HG02938 (cell line): ENCODE results near the gene RAD51B.
"Not testable (repeated sequence)": the region's sequence is repeated elsewhere in the genome, so short reads cannot be mapped to it uniquely, and the experiment has no call there.

Experiments
- ATAC-seq: cut with Tn5 transposase; IDR thresholded peaks from one replicate; pipeline ENCODE4 v1.9.1; 2021; ENCODE audit warnings: mild to moderate bottlenecking, moderate library complexity; ENCODE audit not compliant: unreplicated experiment

The RAD51B gene

DNA sequence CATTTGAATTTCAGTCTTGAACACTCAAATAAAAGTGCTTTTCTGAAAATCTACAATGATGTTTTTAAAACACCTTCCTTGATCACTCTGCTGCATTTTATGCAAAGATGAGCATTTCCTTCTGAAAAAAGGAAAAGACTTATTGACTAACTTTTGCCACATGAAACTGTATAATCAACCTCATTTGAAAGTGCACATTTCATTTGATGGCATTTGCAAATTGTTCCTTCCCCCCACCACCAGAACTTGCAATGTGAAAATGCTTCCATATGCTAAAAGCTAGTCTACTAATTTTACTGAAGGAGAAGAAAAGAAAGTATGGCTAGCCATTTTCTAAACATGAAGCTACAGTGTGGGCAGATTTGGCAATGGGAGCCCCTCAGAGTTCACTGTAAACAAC lies 159.2 kb downstream of the RAD51B start:
- ATAC-seq, result no peak

DNA sequence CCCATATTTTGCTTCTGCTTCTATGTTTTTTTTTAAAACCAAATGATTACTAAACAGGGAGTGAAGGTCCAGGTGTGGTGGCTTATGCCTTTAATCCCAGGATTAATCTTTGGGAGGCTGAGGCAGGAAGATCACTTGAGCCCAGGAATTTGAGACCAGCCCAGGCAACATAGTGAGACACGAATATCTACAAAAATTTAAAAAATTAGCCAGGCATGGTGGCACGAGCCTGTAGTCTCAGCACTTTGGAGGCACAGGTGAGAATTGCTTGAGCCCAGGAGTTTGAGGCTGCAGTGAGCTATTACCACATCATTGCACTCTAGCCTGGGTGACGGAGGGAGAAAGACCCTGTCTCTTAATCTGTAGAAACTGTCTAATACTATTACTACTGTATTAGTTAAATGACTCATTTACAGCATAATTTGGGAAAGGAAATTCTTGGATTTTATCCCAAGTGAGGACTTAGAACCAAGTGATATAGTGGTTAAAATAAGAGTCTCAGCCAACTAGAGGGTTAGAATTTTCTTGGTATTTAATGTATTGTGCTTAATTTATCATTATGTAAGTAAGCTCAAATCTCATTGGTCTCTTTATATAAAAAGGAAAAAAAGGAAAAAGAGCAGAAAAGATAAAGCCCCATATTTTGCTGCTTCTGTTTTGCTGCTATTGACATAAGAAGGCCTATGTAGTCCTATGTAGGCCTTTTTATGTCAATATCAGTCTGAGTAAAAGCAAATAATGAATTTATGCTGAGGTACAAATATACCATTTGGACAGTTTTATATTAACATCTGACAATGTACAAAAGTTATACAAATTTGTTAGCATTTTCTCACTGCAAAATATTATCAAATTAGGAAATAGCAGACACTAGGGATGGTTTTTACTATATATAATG lies 163.4 kb downstream of the RAD51B start:
- ATAC-seq, result no peak

DNA sequence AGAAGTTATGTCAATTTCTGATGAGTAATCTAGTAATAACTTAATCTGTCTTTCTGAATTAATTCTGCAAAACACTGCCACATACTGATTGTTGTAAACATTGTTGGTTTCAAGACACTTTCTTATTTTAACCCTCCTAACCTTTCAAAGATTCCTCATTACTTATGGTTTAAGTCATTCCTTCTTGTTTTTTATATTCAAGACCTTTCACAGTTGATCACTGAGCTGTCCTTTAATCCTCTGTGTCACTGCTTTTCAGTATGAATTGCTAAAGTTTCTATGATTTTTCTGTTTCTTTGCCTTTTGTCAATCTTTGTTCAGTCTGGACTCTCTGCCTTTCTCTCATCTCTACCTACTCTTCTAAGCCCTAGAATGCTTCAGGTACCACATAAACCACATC lies 164.7 kb downstream of the RAD51B start:
- ATAC-seq, result no peak

DNA sequence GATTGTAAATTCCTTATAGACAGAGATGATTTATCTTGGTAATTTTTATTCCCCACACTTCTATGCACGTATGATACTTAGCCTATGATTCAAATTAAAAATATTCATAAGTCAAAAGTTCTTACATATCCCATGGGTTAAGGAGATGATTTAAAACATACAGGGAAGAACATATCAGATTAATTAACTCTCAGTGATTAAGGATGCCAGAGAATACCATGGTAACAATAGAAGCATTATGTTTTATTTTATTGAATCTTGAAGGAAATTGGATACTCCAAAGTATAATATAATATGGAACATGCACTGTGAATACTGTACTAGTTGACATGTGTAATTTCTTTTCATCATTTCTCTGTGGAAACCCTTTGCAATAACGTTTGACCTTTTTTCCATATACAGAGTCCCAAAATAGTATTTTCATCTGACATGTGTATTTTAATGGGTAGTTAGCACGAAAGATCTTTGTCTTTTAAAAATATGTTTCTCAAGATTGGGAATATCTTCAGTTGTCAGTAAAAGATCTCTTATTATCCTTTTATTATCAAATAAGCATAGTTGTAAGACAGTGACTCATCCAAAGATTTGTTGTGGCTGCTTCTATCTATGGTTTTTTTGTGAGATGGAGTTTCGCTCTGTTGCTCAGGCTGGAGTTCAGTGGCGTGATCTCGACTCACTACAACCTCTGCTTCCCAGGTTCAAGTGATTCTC lies 166.7 kb downstream of the RAD51B start:
- no peak for ATAC-seq

DNA sequence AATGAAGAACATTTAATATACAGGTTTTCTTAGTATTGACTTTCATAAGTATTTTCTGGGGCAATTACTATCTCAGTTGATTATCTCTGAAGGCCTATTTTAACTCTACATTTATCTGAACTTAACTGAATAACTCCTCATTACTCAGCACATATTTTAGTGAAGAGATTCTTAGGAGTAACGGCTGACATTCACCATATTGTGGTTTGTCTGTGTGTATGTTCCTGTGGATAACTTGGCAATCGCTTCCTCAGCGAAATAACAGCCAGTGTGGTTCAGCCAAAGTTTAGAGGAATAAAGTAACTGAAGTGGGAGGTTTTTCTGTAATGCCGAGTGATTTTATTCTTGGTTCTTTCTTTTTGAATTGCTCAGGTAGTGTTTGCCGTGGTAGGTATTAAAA lies 168.0 kb downstream of the RAD51B start:
- no peak for ATAC-seq

DNA sequence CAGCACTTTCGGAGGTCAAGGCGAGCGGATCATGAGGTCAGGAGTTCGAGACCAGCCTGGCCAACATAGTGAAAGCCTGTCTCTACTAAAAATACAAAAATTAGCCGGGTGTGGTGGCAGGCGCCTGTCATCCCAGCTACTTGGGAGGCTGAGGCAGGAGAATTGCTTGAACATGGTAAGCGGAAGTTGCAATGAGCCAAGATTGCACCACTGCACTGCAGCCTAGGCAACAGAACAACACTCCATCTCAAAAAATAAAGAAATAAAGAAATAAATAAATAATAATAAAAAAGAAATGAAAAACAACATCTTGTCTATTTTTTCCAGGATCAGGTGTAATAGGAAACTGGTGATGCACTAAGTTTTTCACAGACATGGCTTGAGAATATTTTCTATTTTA lies 168.6 kb downstream of the RAD51B start:
- not testable (repeated sequence) for ATAC-seq

DNA sequence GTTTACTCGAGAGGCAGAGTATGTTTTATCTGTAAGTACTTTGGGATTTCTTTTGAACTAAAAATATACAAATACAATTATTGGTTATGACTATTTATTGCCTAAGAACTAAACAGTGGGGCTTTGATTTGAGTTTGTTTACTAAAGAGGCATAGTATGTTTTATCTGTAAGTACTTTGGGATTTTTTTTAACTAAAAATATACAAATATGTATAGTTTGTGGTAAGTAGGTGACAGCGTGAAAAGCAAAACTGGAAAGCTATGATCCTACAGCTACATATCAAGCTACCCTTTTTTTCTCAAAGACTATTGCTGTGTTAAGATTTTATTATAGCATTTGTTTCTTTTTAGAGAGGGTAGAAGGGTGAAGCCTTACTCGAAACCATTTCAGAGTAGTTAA lies 171.0 kb downstream of the RAD51B start:
- no peak for ATAC-seq

DNA sequence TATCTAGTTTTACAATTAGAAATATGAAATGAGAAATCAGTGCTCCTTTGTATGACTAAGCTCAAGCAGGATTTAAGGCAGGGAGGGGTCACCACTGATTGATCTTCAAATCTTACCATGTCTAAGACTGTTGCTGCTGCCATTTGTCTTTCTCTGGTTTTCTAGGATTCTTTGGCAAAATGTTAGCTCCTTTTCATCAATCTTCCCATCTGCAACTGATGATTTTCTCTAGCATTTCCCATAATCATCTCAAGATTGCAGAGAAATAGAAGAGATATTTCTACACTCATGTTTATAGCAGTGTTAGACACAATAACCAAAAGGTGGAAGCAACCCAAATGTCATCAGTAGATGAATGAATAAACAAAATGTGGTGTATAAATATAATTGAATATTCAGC lies 175.0 kb downstream of the RAD51B start:
- no peak for ATAC-seq

DNA sequence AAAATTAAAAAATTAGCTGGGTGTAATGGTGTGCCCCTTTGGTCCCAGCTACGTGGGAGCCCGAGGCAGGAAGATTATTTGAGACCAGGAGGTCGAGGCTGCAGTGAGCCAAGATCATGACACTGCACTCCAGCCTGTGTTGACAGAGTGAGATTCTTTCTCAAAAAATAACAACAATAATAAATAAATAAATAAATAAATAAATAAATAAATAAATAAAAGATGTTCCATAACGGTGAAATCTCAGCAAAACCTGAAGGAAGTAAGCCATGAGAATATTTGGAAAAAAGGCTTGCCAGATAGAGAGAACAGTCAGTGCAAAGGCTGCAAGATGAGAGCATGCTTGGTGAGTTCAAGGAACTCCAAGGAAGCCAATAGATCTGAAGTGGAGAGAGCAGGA lies 176.7 kb downstream of the RAD51B start:
- no peak for ATAC-seq

DNA sequence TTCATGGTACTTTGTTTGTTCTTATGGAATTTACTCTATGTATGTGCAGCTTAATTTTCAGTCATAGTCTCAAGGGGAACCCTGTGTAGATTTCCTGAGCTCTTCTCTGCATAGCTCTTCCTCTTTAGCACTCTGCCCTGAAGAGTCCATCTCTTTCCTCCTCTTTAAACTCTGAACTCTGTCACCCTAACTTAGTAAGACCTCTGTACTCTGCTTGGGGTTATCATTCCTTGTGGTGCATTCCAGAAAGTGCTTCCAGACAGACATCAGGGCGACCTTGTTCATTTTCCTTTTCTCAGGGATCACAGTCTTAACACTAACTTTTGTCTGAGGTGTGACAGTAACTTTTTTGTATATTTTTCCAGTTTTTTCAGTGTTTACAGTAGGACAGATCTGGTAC lies 179.3 kb downstream of the RAD51B start:
- no peak for ATAC-seq

DNA sequence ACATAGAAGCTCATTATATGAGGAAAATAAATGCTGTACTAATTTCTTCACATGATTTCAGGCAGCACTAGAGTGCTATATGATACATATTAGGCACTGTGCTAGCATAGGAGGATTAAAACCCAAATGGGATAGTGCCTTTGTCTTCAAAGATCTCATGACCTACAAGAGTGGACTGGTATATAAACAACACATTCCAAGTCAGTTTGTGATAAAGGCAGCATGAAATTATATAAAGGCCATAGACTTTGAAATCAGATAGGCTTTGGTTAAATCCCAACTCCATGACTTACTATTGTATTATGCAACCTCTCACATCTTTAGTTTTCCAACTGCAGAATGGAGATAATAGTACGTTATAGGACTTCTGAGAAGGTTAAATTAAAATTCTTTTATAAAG lies 179.7 kb downstream of the RAD51B start:
- no peak for ATAC-seq

DNA sequence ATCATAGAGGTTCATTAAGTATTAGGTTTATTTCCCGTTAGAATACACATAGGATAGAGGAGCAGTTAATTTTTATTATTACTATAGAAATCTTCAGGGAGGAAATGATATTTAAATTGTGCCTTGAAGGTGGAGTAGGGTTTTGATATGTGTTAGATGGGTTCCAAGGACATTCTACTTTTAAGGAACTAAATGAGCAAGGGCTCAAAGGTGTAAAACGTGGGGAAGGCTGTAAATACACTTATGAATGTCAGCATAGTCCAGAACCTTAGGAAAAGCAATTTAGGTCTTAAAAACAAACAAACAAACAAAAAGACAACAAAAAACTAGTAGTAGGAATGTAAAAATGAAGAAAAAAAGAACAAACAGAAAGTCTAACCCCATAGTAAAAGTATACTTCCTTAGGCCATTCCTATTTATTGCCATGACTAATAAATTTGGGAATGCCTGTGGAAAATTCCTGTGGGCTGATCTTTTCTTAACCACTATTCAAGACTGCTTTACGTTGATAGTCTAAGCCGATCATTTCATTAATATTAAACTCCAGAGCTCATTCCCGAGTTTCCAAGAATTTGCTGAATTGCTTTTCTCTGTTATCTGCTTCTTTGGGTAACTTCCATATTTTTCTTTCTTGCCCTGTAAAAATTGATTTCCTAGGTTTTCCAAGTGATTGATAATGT lies 180.3 kb downstream of the RAD51B start:
- ATAC-seq, result no peak

DNA sequence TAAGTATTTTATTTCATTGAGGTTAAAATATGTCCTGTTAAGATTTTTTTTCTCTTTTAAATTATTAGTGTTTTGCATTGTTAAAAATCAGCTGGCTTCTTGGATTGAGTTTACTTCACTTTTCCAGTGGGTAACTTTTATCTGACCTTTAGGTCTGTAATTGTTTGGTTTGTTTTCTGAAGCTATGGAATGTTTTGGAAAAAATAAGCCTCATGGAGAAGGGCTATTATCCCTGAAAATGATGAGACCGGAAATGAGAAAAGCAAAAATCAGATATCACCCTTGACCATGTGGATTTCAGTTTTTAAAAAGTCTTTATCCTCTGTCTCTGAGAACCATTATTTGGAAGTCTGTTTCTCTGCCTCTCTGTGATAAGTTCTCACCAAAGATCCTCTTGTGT lies 180.9 kb downstream of the RAD51B start:
- ATAC-seq, result no peak

DNA sequence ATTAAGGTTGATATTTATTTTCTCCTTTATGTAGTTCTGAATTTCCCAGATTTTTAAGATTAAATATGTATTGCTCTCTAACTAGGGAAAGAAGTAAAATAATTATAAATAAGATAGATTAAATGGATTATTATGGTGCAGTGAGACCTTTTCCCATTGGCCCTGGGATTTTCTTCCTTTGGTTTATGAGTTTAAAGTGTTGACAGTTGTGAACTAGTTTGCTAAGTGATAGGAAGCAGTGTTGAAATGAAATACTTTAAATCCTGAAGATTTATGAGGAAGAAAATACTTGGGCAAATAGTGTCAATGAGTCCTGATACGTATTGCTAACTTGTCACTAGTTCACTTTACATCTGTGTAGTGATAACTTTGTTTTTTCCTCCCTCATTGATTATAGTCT lies 188.9 kb downstream of the RAD51B start:
- ATAC-seq, result no peak

DNA sequence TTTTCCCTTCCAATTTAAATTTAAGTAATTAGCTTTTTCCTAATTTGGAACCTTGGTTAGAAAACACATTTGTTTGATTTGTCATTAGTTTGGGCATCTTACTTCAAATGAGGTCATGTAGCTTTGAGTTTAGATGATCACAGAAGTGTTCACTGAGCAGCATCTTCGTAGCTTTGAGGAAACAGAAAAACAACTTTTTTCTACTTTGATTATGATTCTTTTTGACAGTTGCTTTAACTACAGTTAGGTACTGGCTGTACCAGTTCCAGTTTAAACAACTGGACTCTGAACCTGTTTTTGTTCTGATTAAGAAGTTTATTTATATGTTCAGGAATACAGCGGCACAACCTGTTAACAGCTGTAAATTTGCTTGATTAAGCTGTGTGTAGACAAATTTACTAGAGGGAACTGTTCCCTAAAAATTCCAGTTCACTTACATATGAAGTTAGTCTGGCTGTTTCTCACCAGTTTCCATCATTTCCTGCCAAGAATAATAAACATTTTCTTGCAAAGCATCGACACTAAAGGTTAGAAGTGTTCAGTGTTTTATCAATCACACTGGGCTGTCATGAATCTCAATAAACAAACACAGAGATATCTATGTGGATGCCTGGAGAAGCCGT lies 191.9 kb downstream of the RAD51B start:
- no peak for ATAC-seq

DNA sequence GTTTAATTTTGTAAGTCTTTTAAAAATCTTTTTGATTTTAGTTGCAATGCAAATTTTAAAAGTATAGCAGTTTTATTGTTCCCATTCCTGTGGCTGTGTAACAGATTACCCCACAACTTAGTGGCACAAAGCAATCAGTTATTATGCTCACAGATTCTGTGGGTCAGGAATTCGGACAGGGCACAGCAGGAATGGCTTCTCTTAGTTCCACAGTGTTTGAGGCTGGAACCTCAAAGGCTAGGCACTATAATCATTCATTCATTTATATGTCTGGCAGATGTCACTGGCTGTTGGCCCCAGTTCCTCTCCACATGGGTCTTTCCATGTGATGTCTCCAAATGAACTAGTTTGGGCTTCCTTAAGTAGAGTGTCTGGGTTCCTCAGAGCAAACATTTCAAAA lies 193.3 kb downstream of the RAD51B start:
- ATAC-seq, result no peak

DNA sequence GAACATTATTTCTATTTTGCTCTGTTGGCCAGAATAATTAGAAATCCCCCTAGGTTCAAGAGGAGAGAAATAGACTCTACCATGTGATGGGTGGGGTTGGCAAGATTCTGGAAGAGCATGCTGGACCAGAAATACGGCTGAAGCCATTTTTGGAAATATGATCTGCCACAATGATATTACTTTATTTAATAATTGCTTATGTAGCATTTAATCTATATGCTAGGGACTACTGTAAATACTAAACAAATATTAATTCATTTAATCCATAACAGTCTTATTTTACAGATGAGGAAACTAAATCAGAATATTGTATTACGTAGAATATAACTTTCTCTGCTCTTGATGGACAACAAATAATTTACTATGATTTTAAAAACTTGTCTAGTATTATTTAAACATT lies 193.7 kb downstream of the RAD51B start:
- ATAC-seq, result no peak

DNA sequence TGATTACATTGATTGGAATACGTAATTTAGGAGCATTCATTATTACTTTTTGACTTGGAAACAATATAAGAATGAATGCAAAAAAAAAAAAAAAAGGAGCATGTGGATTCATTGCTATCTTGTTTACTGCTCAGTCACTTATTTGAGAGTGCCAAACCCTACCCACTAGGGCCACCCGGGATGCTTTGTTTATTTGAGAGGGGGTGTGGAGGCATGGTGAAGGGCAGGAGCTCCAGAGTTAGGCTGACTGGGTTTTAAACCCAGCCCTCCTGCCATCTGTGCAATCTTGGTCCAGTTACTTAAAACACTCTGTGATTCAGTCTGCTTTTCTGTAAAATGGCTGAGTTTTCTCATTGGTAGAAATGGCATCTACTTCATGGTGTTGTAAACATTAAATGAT lies 195.2 kb downstream of the RAD51B start:
- ATAC-seq, result no peak

DNA sequence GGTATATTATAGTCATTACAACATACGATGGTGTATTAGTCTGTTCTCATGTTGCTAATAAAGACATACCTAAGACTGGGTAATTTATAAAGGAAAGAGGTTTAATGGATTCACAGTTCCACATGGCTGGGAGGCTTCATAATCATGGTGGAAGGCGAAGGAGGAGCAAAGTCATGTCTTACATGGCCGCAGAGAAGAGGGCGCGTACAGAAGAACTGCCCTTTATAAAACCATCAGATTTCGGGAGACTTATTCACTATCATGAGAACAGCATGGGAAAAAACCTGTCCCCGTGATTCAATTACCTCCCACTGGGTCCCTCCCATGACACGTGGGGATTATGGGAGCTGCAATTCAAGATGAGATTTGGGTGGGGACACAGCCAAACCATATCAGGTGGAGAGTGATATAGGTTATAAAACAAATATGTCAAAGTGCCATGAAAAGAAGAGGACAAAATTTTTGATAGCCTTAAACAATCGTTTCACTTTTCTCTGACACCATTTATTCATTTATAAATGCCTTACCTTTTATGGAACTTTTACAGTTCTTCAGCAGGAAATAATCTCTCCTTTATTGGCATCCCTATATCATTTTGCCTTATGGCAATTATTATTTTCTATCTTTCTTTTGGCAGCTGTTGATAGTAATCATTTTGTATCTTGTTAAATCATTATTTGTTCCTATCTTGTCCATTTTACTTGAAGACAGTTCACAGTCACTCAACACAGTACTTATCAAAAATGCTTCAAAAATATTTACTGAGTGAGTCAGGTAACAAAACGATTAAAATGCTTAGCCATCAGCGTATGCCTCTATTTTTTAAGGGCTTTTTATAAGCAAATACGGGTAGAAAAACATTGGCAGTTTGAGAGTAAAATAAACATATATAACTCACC lies 196.0 kb downstream of the RAD51B start:
- ATAC-seq, result no peak

DNA sequence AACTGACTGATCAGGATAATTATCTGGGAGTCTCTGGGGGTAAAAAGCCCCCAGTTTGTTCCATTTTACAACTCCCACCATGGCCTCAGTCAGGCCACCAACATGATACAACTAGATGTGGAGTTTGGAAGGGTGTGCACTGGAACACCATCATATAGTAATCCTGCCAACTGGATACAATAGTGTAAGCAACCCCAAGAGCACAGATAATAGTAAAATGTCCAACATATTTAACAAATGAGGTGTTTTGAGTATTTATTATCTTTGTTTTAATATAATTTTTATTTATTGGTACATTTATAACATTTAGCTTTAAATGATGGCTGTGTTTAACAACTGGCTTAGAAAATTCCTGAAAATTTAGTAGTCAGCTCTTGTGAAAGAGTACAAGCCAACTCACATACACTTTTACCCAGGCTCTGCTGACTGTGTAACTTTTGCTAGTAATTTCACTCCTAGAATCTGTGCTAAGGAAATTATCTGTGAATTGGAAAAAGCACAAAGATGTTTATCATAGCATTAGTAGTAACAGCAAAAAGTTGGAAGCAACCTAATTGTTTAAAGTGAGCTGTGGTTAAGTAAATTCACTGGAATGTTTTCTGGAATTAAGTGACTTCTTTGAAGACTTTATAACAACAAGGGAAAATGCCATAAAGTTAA lies 196.8 kb downstream of the RAD51B start:
- ATAC-seq, result no peak
